ENCODE data around the gene KCNH3.
"Not testable (repeated sequence)": the region's sequence is repeated elsewhere in the genome, so short reads cannot be mapped to it uniquely, and the experiment has no call there.

The KCNH3 gene

DNA sequence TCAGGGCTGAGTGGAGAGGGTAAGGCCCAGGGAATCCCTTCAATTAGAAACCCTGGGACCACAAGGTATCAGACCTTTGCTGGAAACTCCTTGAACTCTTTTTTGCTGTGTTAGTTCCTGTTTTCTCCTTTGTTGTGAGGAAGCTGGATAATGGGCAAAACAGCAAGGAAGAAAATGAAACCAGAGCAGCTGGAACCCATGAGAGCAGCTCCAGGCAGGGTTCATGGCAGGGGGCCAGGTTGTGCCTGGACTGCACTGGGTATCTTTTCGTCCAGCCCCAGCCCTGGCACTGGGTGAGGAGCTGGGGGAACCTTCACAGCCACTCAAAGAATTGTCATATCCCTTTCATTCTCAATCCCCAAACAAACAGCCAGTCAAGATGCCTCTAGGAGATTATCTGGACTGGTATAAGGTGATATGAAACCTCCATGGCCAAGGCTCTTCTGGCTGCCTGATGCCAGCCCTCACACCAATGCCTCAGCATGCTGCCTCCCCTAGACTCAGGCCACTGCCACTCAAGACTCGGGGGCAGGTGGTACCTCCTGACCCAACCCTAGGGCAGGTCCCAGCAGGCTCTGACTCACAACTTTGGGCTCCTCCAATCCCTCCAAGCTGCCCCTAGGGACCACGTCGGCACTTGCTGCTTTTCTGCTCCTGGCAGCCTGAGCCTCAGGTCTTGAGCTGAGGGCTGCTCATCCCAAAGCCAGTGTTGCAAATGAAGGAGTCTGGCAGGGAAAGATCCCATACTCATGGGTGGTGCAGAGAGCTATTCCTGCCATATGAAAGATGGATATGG lies 50.1 kb downstream of the KCNH3 start:
- DNase-seq = no peak

- DNase-seq = no peak
These were observed 59.7 kb downstream of the KCNH3 start for GRCh38 chr12:49598527-49598926.

DNA sequence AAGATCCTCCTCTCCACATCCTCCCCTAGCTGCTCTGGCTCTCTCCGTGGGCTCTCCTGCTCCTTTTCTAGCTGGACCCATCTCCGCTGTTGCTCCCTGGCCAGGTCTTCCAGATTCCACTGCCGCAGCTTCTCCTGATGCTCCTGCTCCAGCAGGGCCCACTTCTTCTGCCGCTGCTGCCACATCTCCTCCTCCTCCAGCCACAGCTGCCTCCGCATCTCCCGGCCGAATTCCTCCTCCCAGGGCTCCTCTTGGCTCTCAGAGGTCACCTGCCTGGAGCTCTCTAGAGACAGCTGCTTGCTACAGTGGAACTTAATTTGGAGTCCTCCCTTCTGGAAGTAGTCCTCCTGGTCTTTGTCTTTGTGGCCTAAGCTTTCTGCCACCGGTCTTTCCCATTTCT lies 61.1 kb downstream of the KCNH3 start:
- no peak for DNase-seq

DNA sequence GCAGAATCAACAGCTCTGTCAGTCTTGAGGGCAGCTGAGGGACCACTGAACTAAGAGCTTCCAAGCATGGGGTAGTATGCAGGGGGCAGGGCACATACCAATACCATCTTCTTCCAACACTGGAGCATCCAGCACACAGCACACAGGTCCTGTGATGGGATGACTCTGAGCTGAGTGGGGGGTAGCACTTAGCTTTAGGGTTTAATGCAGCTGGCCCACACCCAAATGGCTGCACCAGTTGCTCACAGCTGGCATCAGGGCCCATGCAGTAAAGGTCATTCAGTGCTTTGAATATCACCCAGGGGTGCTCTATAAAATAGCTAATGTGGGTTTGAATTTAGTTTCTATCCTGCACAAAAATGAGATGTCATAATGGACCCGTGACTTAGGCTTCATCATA lies 64.9 kb downstream of the KCNH3 start:
- DNase-seq = no peak

DNA sequence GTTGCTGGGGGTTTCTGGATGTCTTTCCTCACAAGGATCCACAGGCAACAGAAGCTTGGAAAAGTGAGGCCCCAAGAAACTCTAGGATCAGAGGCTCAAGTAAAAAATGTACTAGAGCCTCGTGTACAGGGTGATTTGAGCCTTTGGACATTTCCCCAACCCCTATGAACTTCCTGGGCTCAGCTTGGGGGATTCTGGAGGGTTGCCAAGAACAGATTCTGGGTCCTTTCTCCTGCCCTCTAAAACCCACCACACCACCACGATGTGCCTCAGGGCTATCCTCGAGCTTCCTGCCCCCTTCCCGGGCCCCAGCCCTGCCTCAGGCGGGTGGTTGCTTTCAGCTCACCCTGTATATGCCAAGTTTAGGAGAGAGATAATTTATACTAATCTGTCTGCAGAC lies 66.0 kb downstream of the KCNH3 start:
- DNase-seq = no peak

DNA sequence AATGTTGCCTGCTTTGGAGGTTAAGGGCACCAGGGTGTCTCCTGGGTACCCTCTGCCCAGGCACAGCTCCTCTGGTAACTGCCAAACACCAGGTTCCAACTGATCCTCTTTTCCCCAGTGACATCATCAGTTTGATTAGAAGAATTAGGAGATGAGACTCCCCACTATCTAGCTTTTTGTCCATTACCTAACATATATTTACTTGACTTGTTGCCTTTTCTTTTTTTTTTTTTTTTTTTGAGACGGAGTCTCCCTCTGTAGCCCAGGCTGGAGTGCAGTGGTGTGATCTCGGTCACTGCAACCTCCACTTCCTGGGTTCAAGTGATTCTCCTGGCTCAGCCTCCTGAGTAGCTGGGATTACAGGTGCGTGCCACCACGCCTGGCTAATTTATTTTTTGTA lies 66.7 kb downstream of the KCNH3 start, which contains the start of gene FAM186B:
Gene FAM186B, minus strand, starts transcription at position 101 of the 400 bp plus-strand sequence. CDS start 162 bp downstream, outside the sequence.
- not testable (repeated sequence) for DNase-seq

Measured in NCI-H748 treated with DMSO at 0.1 percent for 48 hours (cell line).